ENCODE data around the gene GRIA4.

Gene GRIA4

DNA sequence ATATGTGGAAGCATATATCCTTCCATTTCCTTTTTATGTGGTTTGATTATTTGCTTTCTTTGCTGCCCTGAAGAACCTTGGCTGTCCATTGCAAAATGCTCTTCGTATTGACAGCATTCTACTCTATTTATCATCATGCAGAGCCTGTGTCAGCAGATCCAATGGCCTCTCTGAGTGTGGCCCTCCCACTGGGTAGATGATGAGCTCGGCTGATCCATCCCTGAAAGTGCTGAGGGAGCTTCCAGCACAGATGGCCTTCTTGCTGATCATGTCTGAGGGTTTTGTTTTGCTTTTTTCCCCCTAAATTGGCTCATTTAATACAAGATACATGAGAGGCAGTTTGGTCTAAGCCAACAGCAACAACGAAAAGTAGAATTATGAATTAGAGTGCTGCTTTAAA, 181.0 kb downstream of the GRIA4 start:
- no peak for DNase-seq (ENCODE audit: low read depth)

DNA sequence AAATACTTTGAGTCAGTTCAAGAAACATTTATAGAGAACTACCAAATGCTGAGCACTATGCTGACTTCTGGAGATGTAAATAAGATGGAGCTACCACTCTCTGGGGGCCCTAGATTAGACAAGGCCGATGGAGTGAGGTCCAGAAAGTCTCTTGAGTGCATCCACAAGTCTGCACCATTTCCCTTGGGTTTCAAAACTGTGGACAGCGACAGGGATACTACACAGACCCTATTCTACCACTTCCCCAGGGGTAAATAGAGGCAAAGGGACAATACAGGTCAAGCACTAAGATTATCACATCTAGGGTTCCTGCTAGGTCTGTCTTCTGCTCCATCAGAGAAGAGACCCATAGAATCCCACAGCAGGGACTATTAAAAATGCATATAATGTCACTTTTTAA, 183.2 kb downstream of the GRIA4 start:
- DNase-seq (ENCODE audit: low read depth), result no peak

DNA sequence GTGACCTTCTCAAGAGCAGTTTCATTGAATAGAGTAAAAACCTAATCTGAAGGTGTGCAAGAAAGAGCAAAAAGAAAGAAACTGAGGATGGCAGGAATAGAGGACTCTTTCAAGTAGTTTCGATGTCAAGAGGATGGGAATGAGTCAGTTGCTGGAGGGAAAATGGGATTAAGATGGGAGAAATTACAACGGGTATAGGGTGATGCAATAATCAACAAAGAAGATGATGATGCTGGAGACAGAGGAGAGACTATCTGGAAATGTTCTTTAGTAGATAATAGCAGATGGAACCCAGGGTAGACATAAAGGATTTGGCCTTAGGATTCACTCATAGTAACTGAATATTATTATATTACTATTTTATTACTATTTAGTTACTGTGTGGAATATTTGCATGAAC, 189.4 kb downstream of the GRIA4 start:
- no peak for DNase-seq (ENCODE audit: low read depth)

GRCh38 chr11:105799728-105800462, 190.0 kb downstream of the GRIA4 start:
- no peak for DNase-seq (ENCODE audit: low read depth)

GRCh38 chr11:105802390-105802789, 192.5 kb downstream of the GRIA4 start:
- DNase-seq (ENCODE audit: low read depth), result no peak

DNA sequence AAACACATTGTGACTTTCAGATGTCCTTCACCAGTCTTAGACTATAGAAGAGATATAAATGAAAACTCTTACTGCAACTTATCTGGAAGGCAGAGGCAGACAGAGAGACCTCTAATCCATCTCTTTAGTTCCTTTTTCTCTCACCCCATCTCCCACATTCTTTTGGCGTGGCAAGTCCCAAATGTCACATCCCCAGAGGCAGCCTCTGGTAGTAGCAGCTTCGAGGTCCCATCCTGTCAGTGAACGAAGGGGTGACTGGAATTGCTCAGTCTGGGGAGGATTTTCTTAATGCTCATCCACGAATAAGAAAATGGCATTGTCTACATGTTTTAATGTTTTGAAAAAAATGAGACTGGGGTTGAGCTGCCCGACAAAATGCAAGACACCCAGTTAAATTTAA, 201.4 kb downstream of the GRIA4 start:
- no peak for DNase-seq (ENCODE audit: low read depth)

DNA sequence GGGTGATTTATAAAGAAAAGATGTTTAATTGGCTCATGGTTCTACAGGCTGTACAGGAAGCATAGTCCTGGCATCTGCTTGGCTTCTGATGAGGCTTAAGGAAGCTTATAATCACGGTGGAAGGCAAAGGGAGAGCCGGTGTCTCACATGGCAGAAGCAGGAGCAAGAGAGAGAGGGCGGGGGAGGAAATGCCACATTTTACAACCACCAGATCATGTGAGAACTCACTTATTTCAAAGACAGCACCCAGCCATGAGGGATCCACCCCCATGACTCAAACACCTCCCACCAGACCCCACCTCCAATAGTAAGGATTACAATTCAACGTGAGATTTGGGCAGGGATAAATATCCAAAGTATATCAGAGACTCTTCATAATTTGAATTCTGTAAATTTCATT, 211.5 kb downstream of the GRIA4 start:
- no peak for DNase-seq (ENCODE audit: low read depth)

DNA sequence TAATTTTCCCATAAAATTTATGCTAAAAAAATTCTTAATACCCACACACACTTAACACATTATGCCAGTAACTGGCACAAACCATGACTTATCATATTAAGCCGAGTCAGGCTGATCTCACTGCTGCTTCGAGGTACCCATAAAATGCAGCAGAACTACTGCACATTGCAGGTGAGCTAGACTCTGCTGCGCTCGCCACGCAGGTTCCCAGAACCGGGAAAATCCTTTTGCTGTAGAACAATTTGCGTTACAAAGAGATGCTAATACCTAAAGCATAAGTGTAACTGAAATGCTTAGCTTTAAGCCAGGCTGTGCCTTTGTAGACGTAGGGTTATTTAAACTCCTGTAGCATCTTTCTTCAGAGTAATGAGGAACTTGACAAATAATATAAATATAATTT, 211.9 kb downstream of the GRIA4 start:
- no peak for DNase-seq (ENCODE audit: low read depth)

DNA sequence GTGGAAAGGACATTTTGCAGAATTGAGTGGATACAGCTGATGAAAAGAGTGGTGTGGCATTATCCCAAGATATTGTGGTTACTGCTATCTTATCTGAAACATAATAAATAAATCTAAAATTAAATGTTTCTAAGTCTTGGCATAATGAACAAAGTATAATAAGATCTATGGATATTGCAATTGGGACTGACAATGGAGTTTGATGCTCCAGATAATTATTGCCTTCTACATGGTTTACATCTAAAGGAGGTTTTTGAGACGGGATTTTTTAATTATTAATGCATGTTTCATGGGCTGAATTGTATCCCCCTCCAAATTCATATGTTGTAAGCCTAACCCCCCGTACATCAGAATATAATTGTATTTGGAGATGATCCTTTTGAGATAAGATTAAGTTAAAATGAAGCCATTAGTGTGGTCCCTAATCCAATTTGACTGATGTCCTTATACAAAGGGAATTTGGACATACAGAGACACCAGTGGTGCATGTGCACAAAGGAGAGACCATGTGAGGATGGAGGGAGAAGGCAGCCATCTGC, 213.7 kb downstream of the GRIA4 start:
- no peak for DNase-seq (ENCODE audit: low read depth)

DNA sequence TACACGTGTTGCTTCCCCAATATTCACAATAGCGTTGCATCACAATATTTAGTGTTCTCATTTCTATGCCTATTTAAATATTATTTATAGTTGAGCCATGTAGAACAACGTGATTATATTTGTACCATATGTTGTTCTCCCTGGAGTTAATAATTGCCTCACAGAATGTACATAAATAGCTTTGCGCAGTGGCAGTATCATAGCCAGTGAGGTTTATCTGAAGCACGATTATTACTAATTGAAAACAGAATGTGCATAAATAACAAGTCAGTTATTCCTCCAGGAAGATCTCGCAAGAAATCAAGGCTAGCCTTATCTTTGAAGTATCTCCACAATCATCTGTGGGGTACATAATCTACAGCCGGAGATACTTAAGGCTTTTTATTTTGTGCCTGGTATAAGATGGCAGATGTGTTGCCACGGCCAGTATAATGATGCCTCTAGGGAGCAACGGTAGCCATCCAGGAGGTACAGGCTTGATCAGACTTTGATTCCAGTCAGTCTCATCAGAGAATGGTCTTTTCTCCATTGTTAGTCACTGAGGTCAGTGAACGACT, 214.7 kb downstream of the GRIA4 start:
- no peak for DNase-seq (ENCODE audit: low read depth)

GRCh38 chr11:105825141-105825540, 215.3 kb downstream of the GRIA4 start:
- DNase-seq (ENCODE audit: low read depth), result no peak

DNA sequence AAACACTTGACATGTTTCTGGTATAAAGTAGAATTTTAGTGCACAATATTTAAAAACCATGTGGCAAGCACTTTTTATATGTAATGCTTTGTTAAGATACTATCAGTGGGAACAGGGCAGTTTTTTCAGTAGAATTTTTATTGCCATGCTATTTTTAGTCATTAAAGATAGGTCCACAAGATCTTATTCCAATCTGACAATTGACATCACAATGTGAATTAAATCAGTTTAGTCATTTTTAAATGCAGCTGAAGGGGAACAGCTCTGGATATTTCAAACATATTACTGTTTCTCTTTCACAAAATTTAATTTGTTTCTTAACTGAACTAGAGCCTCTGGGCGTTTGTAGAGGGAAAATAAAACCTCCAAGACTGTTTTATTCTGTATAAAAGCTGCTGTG, 218.0 kb downstream of the GRIA4 start:
- DNase-seq (ENCODE audit: low read depth), result no peak

- no peak for DNase-seq (ENCODE audit: low read depth)
Measured at GRCh38 chr11:105829084-105829483, 219.2 kb downstream of the GRIA4 start.

- DNase-seq (ENCODE audit: low read depth), result no peak
Measured at GRCh38 chr11:105834461-105834860, 224.6 kb downstream of the GRIA4 start.

- DNase-seq (ENCODE audit: low read depth), result peak; percentile 14
Measured at GRCh38 chr11:105838668-105839384, 229.0 kb downstream of the GRIA4 start.

GRCh38 chr11:105840391-105840790, 230.5 kb downstream of the GRIA4 start:
- DNase-seq (ENCODE audit: low read depth), result no peak

DNA sequence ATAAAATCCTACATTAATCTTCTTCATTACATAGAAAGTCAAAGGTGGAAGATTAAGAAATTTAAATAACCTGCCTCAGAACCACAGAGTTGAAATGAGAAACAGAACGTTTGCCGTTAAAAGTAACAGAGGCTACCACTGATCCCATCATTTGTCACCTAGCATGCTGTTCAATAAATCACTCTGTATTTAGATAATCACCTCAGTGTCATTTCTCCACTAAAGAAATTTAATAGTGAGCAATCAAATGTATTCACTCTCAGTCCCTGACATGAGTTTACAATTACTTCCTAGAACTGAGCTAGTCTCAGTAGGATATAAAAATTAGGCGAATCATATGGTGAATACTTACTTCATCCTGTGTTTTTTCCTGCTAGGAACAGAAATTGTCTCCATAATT, 242.5 kb downstream of the GRIA4 start:
- no peak for DNase-seq (ENCODE audit: low read depth)

- DNase-seq (ENCODE audit: low read depth), result no peak
Measured at GRCh38 chr11:105854269-105854668, 244.4 kb downstream of the GRIA4 start.

GRCh38 chr11:105856954-105857353, 247.1 kb downstream of the GRIA4 start:
- no peak for DNase-seq (ENCODE audit: low read depth)

GRCh38 chr11:105857728-105858127, 247.9 kb downstream of the GRIA4 start:
- no peak for DNase-seq (ENCODE audit: low read depth)

- DNase-seq (ENCODE audit: low read depth), result no peak
Measured at GRCh38 chr11:105858841-105859240, 249.0 kb downstream of the GRIA4 start.

DNA sequence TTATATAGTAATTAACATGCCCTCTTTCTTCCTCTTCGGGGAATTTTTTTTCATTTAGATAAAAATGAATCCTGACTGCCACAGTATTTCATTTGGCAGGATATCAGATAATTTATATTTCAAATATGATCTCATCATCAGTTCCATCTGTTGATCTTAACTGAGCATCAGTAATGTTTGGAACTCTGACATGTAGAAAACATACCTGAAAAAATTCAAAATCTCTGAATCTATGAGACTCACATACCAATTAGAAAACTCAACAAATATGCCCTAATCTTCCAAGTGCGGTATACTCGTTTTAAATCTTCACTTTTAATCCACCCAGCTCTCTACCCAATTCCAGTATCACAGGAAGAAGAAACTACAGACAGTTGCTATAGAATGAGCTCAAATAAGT, 250.2 kb downstream of the GRIA4 start:
- no peak for DNase-seq (ENCODE audit: low read depth)

GRCh38 chr11:105861225-105861624, 251.4 kb downstream of the GRIA4 start:
- DNase-seq (ENCODE audit: low read depth), result no peak

All from HS-5 (cell line).